ENCODE data around the gene ACTL7A.

DNA sequence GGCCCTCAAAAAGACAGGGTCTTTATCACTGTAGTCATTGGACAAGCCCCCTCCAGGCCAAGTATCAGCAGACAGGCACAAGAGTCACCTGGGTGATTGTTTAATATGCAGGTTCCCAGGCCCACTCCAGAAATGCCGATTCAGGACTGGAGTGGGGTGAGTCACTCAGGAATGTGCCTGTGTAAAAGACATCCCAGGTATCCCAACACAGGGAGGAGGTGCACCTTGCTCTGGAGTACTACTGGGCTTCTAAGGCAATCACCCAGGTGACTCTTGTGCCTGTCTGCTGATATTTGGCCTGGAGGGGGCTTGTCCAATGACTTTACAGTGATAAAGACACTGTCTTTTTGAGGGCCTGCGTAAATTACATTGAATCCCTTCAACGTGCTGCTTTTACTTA, 46.9 kb upstream of the ACTL7A start:
- TF ChIP-seq EP300 (IDR thresholded peaks at IDR 0.05) = no peak
- no peak for TF ChIP-seq POLR2A (IDR thresholded peaks at IDR 0.05)
